GM23338 (cell line): ENCODE data around the gene TENM3. TPM values are rescaled to one million over a fixed set of nuclear protein-coding genes. Genes with fewer than 3 reads are reported as not detected.

ENCODE experiments used
- ATAC-seq: fragments of 200-7000 bp; cut with Tn5 transposase; 3 replicates; pipeline ENCODE4 v1.9.1; 2020
- DNase-seq: peaks from one replicate; pipeline ENCODE4 v3.0.0-alpha.2; 2015; ENCODE audit warnings: low spot score
- H2AFZ ChIP-seq: fragments of 200-600 bp; sonication (generic); 2 replicates; pipeline ENCODE4 v1.8.0; 2016; ENCODE audit warnings: antibody characterized with exemption, mild to moderate bottlenecking, moderate library complexity
- H3F3A ChIP-seq: fragments of 200-600 bp; sonication (generic); replicated peaks from 2 replicates; pipeline ENCODE4 v1.8.0; 2017; ENCODE audit warnings: antibody characterized with exemption, mixed run types, low read depth
- H3K27ac ChIP-seq: fragments of 200-600 bp; sonication (generic); 2 replicates; pipeline ENCODE4 v1.6.1; 2016; ENCODE audit warnings: low read depth
- H3K27me3 ChIP-seq: fragments of 200-600 bp; sonication (generic); 2 replicates; pipeline ENCODE4 v1.8.0; 2016; ENCODE audit warnings: mild to moderate bottlenecking, mixed run types, moderate library complexity; ENCODE audit not compliant: insufficient read depth
- H3K36me3 ChIP-seq: fragments of 200-600 bp; sonication (generic); 2 replicates; pipeline ENCODE4 v1.8.0; 2016; ENCODE audit warnings: mild to moderate bottlenecking; ENCODE audit not compliant: insufficient read depth
- H3K4me1 ChIP-seq: fragments of 200-600 bp; sonication (generic); 2 replicates; pipeline ENCODE4 v1.8.0; 2016; ENCODE audit warnings: mild to moderate bottlenecking, moderate library complexity; ENCODE audit not compliant: insufficient read depth
- H3K4me2 ChIP-seq: fragments of 200-600 bp; sonication (generic); 2 replicates; pipeline ENCODE4 v1.7.1; 2017; ENCODE audit warnings: mixed run types
- H3K4me3 ChIP-seq: fragments of 200-600 bp; sonication (generic); 2 replicates; pipeline ENCODE4 v1.6.1; 2016; ENCODE audit warnings: mixed run types
- H3K79me2 ChIP-seq: fragments of 200-600 bp; sonication (generic); replicated peaks from 2 replicates; pipeline ENCODE4 v1.8.0; 2017; ENCODE audit warnings: mild to moderate bottlenecking; ENCODE audit not compliant: insufficient read depth
- H3K9me2 ChIP-seq: fragments of 200-600 bp; sonication (generic); 2 replicates; pipeline ENCODE4 v1.8.0; 2017; ENCODE audit not compliant: insufficient read depth
- H4K20me1 ChIP-seq: fragments of 200-600 bp; sonication (generic); replicated peaks from 2 replicates; pipeline ENCODE4 v1.8.0; 2017; ENCODE audit warnings: mild to moderate bottlenecking; ENCODE audit not compliant: insufficient read depth
- H3K27ac Mint-ChIP-seq: 2 replicates; pipeline ENCODE4 v1.8.0; 2020; ENCODE audit warnings: inconsistent platforms, mild to moderate bottlenecking, moderate library complexity, mixed read lengths
- H3K27me3 Mint-ChIP-seq: 3 replicates; pipeline ENCODE4 v1.8.0; 2022; ENCODE audit warnings: low read depth, mild to moderate bottlenecking, moderate library complexity, mixed read lengths, inconsistent platforms; ENCODE audit not compliant: insufficient read depth, poor library complexity
- H3K36me3 Mint-ChIP-seq: 3 replicates; pipeline ENCODE4 v1.8.0; 2021; ENCODE audit warnings: low read depth, mild to moderate bottlenecking, inconsistent platforms, moderate library complexity, mixed read lengths
- H3K4me1 Mint-ChIP-seq: 3 replicates; pipeline ENCODE4 v1.8.0; 2020; ENCODE audit warnings: mild to moderate bottlenecking, inconsistent platforms, mixed read lengths
- H3K4me3 Mint-ChIP-seq: 3 replicates; pipeline ENCODE4 v1.8.0; 2021; ENCODE audit warnings: moderate library complexity, mild to moderate bottlenecking, inconsistent platforms, mixed read lengths
- H3K9me3 Mint-ChIP-seq: 3 replicates; pipeline ENCODE4 v1.8.0; 2020; ENCODE audit warnings: moderate library complexity, mild to moderate bottlenecking, inconsistent platforms, mixed read lengths
- CREB1 ChIP-seq: fragments of 250-450 bp; sonication (Bioruptor Pico); IDR thresholded peaks from 2 replicates; pipeline ENCODE4 v1.5.0; 2020; ENCODE audit warnings: low read depth, mild to moderate bottlenecking, moderate library complexity
- CTCF ChIP-seq, 2 experiments: fragments of 200-600 bp in 1 of 2; sonication (generic) in 1 of 2; conservative IDR thresholded peaks; 2 replicates each; pipeline versions ENCODE4 v1.5.1 to v1.6.1; 2016 to 2017; ENCODE audit warnings: antibody characterized with exemption in 2 of 2, low read depth in 2 of 2, mild to moderate bottlenecking in 2 of 2, moderate library complexity in 1 of 2
- ETS1 ChIP-seq: IDR thresholded peaks from 2 replicates; pipeline ENCODE4 v1.6.1; 2016; ENCODE audit warnings: antibody characterized with exemption
- EZH2 ChIP-seq: fragments of 200-600 bp; sonication (generic); IDR thresholded peaks from one replicate; pipeline ENCODE4 v1.8.0; 2017; ENCODE audit warnings: antibody characterized with exemption, mild to moderate bottlenecking, low read depth; ENCODE audit not compliant: unreplicated experiment
- EZH2phosphoT487 ChIP-seq: fragments of 200-600 bp; sonication (generic); IDR thresholded peaks from one replicate; pipeline ENCODE4 v1.8.1; 2018; ENCODE audit warnings: antibody characterized with exemption; ENCODE audit not compliant: unreplicated experiment
- JUNB ChIP-seq: IDR thresholded peaks from one replicate; pipeline ENCODE4 v1.6.1; 2016; ENCODE audit warnings: antibody characterized with exemption; ENCODE audit not compliant: unreplicated experiment
- NANOG ChIP-seq: IDR thresholded peaks from 2 replicates; pipeline ENCODE4 v1.6.1; 2016; ENCODE audit warnings: antibody characterized with exemption, borderline replicate concordance
- REST ChIP-seq: IDR thresholded peaks from one replicate; pipeline ENCODE4 v1.6.1; 2018; ENCODE audit warnings: antibody characterized with exemption; ENCODE audit not compliant: unreplicated experiment
- ZNF114 ChIP-seq: fragments of 250-450 bp; sonication (Bioruptor Pico); IDR thresholded peaks from 2 replicates; pipeline ENCODE4 v1.5.0; 2020; ENCODE audit warnings: mild to moderate bottlenecking, moderate library complexity
- polyA plus RNA-seq: library from polyadenylated mRNA; unstranded; fragments of >200 nt; fragmentation: Nextera tagmentation; extraction: Ambion mirVana; gene quantifications from 2 replicates; pipeline ENCODE4 v1.2.1, GENCODE V29; 2016
- total RNA-seq: library from RNA; depleted of rRNA; stranded (reverse); fragments of >200 nt; shearing (Covaris generic); gene quantifications from 2 replicates; pipeline ENCODE4 v1.2.3, GENCODE V29; 2014

TENM3 gene
- total and polyA plus RNA-seq, 2 experiments from 2014 or later, result 22.2 to 128 TPM

GRCh38 chr4:182233310-182234090 lies 9.7 kb upstream of the TENM3 start (continued):
- TF ChIP-seq REST, result no peak
- no peak for TF ChIP-seq NANOG
- no peak for TF ChIP-seq CTCF (conservative IDR thresholded peaks at IDR 0.05; ENCODE audit: low read depth in 2 of 2)
- TF ChIP-seq EZH2phosphoT487, result no peak
- no peak for TF ChIP-seq CREB1 (CRISPR knock-in tag)
- TF ChIP-seq EZH2, result no peak
- no peak for TF ChIP-seq ETS1

- H3K9me3 Mint-ChIP-seq, result no peaks in the 10 kb centered on the region
- no peak overlapping the region for H3K4me3 ChIP-seq
- H3K27me3 Mint-ChIP-seq, result no peaks in the 10 kb centered on the region
- no peaks in the 10 kb centered on the region; the same call in 1 of the 2 replicates for H3K9me2 ChIP-seq
- H2AFZ ChIP-seq, result no peak overlapping the region
- peaks cover 12% of the 10 kb centered on the region for H3K4me1 ChIP-seq
- H3K4me2 ChIP-seq, result no peak overlapping the region
- 0 out of 2 replicates have a peak overlapping the region, but pooled peaks have one; percentile 42 for H3K27ac Mint-ChIP-seq
- peaks cover 28% of the 10 kb centered on the region for H3K4me1 Mint-ChIP-seq
- H3K27ac ChIP-seq, result no peak overlapping the region
- H4K20me1 ChIP-seq, result no peaks in the 10 kb centered on the region
- no peak overlapping the region for H3K4me3 Mint-ChIP-seq
- no peaks in the 10 kb centered on the region for H3K36me3 ChIP-seq
- no peaks in the 10 kb centered on the region for H3K27me3 ChIP-seq
- no peaks in the 10 kb centered on the region for H3K36me3 Mint-ChIP-seq
- ATAC-seq (no peak), DNase-seq (no peak)
- H3F3A ChIP-seq, result no peaks in the 10 kb centered on the region
- no peak for TF ChIP-seq NANOG
- TF ChIP-seq EZH2, result no peak
- TF ChIP-seq JUNB, result no peak
- no peak for TF ChIP-seq EZH2phosphoT487
- TF ChIP-seq ETS1, result no peak
- no peak for TF ChIP-seq ZNF114 (CRISPR knock-in tag)
- no peaks in the 10 kb centered on the region for H3K79me2 ChIP-seq
These were observed 8.0 kb upstream of the TENM3 start for GRCh38 chr4:182235021-182235795.
